ENCODE measurements around the gene BCAS3. TPM values are rescaled to one million over a fixed set of nuclear protein-coding genes. Genes with fewer than 3 reads are reported as not detected.

BCAS3 gene
- total RNA-seq, 2 donors from 2014 or later: 12.0 to 15.6 TPM

DNA sequence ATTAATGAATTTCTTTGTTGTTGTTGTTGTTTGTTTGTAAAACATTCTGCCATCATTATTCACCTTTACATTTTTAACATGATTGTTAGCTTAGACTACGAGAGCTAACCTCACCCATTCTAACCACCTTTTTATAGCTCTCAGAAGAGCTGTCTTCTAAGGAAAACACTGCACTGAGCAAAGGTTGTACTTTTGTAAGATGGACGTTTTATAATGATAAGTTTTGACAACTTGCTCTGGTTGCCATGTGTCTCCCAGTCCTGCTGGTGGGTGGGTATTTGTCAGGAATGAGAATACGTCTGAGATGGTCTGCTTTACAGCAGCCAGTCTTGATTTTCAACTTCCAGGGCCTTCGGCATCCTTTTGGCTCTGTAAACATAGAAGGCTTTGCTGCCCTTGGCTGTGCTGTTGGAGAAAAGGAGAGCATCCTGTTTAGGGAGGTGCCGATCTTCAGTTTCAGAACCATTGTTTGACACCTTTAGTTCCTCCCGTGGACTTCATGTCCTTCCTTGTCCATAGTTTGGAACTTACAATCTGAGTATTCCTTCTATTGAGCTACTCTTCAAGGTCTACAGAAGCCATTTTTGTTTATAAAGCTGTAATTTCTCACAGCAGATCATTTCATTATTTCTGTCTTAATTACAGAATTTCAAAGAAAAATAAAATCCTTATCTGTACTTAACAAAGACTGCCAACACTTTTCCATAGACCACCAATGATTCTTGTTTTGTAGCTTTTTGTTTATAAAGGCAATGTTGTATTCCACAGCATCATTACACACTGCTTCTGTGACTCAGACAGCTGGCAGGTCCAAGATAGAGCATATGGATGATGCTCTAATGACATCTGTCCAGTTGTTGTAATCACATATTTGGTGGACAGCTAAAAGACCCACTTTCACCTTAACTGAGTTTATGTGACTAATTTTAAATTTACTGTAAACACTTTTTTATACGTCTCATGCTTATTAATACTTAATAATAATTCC lies 451.9 kb downstream of the BCAS3 start:
- peak overlapping the region; percentile 4 to 26 for H3K27ac ChIP-seq

GRCh38 chr17:61130330-61130729 lies 452.7 kb downstream of the BCAS3 start:
- no peak overlapping the region for H3K4me3 ChIP-seq
- no peak overlapping the region for H3K27ac ChIP-seq
- no peak for TF ChIP-seq CTCF (IDR thresholded peaks at IDR 0.05)
- no peaks in the 10 kb centered on the region for H3K27me3 ChIP-seq
- H3K36me3 ChIP-seq: no peaks in the 10 kb centered on the region
- no peaks in the 10 kb centered on the region for H3K9me3 ChIP-seq
- peaks cover 0 to 14% of the 10 kb centered on the region in 2 donors for H3K4me1 ChIP-seq
- DNase-seq (ENCODE audit: low spot score): no peak

More for the DNA sequence above, 451.9 kb downstream of the BCAS3 start:
- Histone ChIP-seq H3K9me3 (no peaks in the 10 kb centered on the region), H3K27me3 (no peaks in the 10 kb centered on the region), H3K4me3 (no peak overlapping the region), H3K36me3 (no peaks in the 10 kb centered on the region), H3K4me1 (peaks cover 0 to 14% of the 10 kb centered on the region in 2 donors)
- no peak for TF ChIP-seq CTCF (IDR thresholded peaks at IDR 0.05)
- DNase-seq (ENCODE audit: low spot score): no peak

DNA sequence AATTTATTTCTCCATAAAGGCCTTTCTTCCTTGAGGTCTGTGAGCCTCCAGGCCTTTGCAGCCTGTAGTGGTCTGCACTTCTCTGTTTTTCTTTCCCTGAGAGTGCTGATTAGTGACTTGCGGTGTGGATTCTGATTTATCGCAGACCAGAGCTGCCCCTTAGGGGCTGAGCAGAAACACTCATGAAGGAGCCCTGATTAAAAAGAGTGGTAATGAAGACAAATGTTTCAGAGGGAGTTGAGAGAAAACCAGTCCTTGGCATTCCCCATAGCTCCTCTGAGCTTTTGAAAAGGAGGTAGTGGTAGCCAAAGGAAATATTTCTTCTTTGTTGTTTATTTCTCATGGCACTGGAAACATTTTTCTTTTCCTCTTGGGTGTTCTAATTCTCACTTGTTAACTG lies 453.9 kb downstream of the BCAS3 start:
- no peak for TF ChIP-seq CTCF (IDR thresholded peaks at IDR 0.05)
- no peaks in the 10 kb centered on the region for H3K9me3 ChIP-seq
- H3K27ac ChIP-seq: no peak overlapping the region
- H3K4me3 ChIP-seq: no peak overlapping the region
- no peaks in the 10 kb centered on the region for H3K36me3 ChIP-seq
- H3K4me1 ChIP-seq: peaks cover 0 to 14% of the 10 kb centered on the region in 2 donors
- DNase-seq (ENCODE audit: low spot score): no peak
- H3K27me3 ChIP-seq: no peaks in the 10 kb centered on the region

- Histone ChIP-seq H3K27ac (no peak overlapping the region), H3K27me3 (no peaks in the 10 kb centered on the region), H3K4me1 (peaks cover 0 to 14% of the 10 kb centered on the region in 2 donors), H3K4me3 (no peak overlapping the region), H3K36me3 (no peaks in the 10 kb centered on the region), H3K9me3 (no peaks in the 10 kb centered on the region)
- TF ChIP-seq CTCF (IDR thresholded peaks at IDR 0.05): no peak
- DNase-seq (ENCODE audit: low spot score): no peak
These were observed 454.9 kb downstream of the BCAS3 start for GRCh38 chr17:61132524-61132923.

DNA sequence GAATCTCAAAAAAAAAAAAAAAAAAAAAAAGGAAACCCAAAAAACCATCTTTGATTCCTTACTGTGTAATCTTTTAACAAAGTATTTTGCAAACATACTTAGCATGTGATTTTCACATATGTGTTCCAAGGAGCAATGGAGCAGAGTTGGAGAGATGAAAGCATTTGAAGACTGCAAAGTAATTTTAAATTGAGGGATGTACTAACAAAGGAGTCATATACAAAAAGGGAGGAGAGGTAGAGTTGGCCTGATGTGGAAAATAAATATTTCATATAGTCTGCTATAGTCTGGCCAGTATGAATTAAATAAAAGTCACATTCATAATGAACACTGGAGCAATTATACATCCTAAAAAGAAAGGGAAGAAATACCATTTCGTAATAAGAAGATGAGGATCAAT lies 456.2 kb downstream of the BCAS3 start:
- no peak overlapping the region for H3K4me3 ChIP-seq
- no peak overlapping the region for H3K27ac ChIP-seq
- no peak for TF ChIP-seq CTCF (IDR thresholded peaks at IDR 0.05)

More for the DNA sequence above, 456.2 kb downstream of the BCAS3 start:
- Histone ChIP-seq H3K4me1 (peaks cover 0 to 9% of the 10 kb centered on the region in 2 donors), H3K36me3 (no peaks in the 10 kb centered on the region), H3K9me3 (no peaks in the 10 kb centered on the region), H3K27me3 (no peaks in the 10 kb centered on the region)
- no peak for DNase-seq (ENCODE audit: low spot score)
